NT2/D1 (cell line): Measurements from ENCODE around the gene E2F6.

ENCODE experiments used
- SUZ12 ChIP-seq: IDR thresholded peaks from 2 replicates; pipeline ENCODE4 v1.6.1; 2011; ENCODE audit not compliant: insufficient read length, insufficient read depth; ENCODE audit errors: extremely low read depth
- YY1 ChIP-seq: IDR thresholded peaks from 2 replicates; pipeline ENCODE4 v1.6.1; 2011; ENCODE audit not compliant: insufficient read length, insufficient read depth
- ZNF274 ChIP-seq: IDR thresholded peaks from 2 replicates; pipeline ENCODE4 v1.6.1; 2011; ENCODE audit warnings: mild to moderate bottlenecking, low read depth, low read length

DNA sequence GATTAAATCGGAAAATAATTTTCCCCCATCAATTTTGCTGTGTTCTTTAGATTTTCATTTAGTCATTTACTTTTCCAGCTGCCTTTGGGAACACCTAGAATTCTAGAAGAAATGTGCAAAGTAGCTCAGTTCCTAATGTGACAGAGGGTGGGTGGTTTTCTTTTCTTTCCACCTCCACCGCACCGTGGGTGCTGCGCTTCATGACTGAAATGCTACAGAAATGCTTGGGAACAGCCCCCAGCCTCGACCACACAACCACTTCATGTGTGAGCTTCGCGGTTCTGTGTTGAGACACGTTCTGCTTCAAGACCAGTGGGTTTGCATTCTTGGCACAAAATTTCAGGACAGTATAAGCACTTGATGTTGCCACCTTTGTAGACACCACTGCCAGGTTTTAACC, 30.9 kb downstream of the E2F6 start:
- TF ChIP-seq ZNF274 = no peak
- TF ChIP-seq YY1 = no peak
- no peak for TF ChIP-seq SUZ12
